ENCODE data around the gene OSBPL1A. TPM values are rescaled to one million over a fixed set of nuclear protein-coding genes. Genes with fewer than 3 reads are reported as not detected.

Gene OSBPL1A
- total RNA-seq, 1 experiment from 2014 or later, result 37.4 TPM

- TF ChIP-seq CTCF (conservative IDR thresholded peaks at IDR 0.05) (no peak), EZH2 (IDR thresholded peaks at IDR 0.05; ENCODE audit: low read depth) (no peak)
- H3K9me2 ChIP-seq (ENCODE audit: insufficient read depth), result no peaks in the 10 kb centered on the region
- no peaks in the 10 kb centered on the region for H3K27me3 ChIP-seq (ENCODE audit: insufficient read depth, low read depth)
- H3K27ac ChIP-seq, result peak overlapping the region; percentile 83
- H3K4me2 ChIP-seq, result peak overlapping the region; percentile 94
- H2AFZ ChIP-seq, result peak overlapping the region; percentile 83
- H3F3A ChIP-seq (ENCODE audit: insufficient read depth, low read depth), result peaks cover 22% of the 10 kb centered on the region
- H4K20me1 ChIP-seq (ENCODE audit: insufficient read depth), result no peaks in the 10 kb centered on the region
- ChIA-PET CTCF (no interaction called here), POLR2A (ENCODE audit: unreplicated experiment) (interaction anchor here (0.6 to 0.7 kb wide), 2 partner anchors 14 to 136 kb away, joined by 5 to 25 read pairs; no protein-coding TSS in a partner anchor)
- DNase-seq, result no peak
- peaks cover 66% of the 10 kb centered on the region for H3K79me2 ChIP-seq (ENCODE audit: low read depth)
- H3K4me3 ChIP-seq, result peak overlapping the region; percentile 91
- no peaks in the 10 kb centered on the region for H3K9me3 ChIP-seq (ENCODE audit: insufficient read depth, low read depth)
- TSS peak; percentile 32 for BruUV-seq (replicated peaks)
- peaks cover 46% of the 10 kb centered on the region for H3K4me1 ChIP-seq (replicated peaks; ENCODE audit: insufficient read depth)
- intact Hi-C loops (cut with micrococcal nuclease; ENCODE audit: unreplicated experiment), result no loop called here
- H3K36me3 ChIP-seq (ENCODE audit: low read depth), result no peaks in the 10 kb centered on the region
Measured at GRCh38 chr18:24270358-24270936, 127.2 kb downstream of the OSBPL1A start.

- peaks cover 37% of the 10 kb centered on the region for H3K4me1 ChIP-seq (replicated peaks; ENCODE audit: insufficient read depth)
- H3K9me2 ChIP-seq (ENCODE audit: insufficient read depth), result no peaks in the 10 kb centered on the region
- H3K27me3 ChIP-seq (ENCODE audit: insufficient read depth, low read depth), result no peaks in the 10 kb centered on the region
- CTCF ChIA-PET, result no interaction called here
- POLR2A ChIA-PET (ENCODE audit: unreplicated experiment), result no interaction called here
- H4K20me1 ChIP-seq (ENCODE audit: insufficient read depth), result no peaks in the 10 kb centered on the region
- no TSS peak for BruUV-seq (replicated peaks)
- intact Hi-C loops (cut with micrococcal nuclease; ENCODE audit: unreplicated experiment), result loop anchor here (2.0 kb wide), 1 partner anchor 92 kb away; no protein-coding TSS in a partner anchor
- no peaks in the 10 kb centered on the region for H3K36me3 ChIP-seq (ENCODE audit: low read depth)
- peak overlapping the region; percentile 83 for H3K27ac ChIP-seq
- peak overlapping the region; percentile 70 for H2AFZ ChIP-seq
- no peaks in the 10 kb centered on the region for H3K9me3 ChIP-seq (ENCODE audit: insufficient read depth, low read depth)
- H3K4me2 ChIP-seq, result peak overlapping the region; percentile 94
- H3F3A ChIP-seq (ENCODE audit: insufficient read depth, low read depth), result peaks cover 22% of the 10 kb centered on the region
- DNase-seq, result peak in 1 of 2 experiments; percentile 87
- H3K79me2 ChIP-seq (ENCODE audit: low read depth), result peaks cover 79% of the 10 kb centered on the region
- peak overlapping the region; percentile 91 for H3K4me3 ChIP-seq
- no peak for TF ChIP-seq CTCF (conservative IDR thresholded peaks at IDR 0.05)
- no peak for TF ChIP-seq EZH2 (IDR thresholded peaks at IDR 0.05; ENCODE audit: low read depth)
Measured at GRCh38 chr18:24268784-24269550, 128.7 kb downstream of the OSBPL1A start.

GRCh38 chr18:24267878-24268277, 129.7 kb downstream of the OSBPL1A start:
- ChIA-PET POLR2A (ENCODE audit: unreplicated experiment) (interaction anchor here (0.6 kb wide), 1 partner anchor 53 kb away, joined by 3 read pairs; no protein-coding TSS in a partner anchor), CTCF (no interaction called here)
- DNase-seq, result no peak
- no peaks in the 10 kb centered on the region for H3K9me2 ChIP-seq (ENCODE audit: insufficient read depth)
- intact Hi-C loops (cut with micrococcal nuclease; ENCODE audit: unreplicated experiment), result loop anchor here (2.0 kb wide), 1 partner anchor 91 kb away; no protein-coding TSS in a partner anchor
- H3K4me1 ChIP-seq (replicated peaks; ENCODE audit: insufficient read depth), result peaks cover 27% of the 10 kb centered on the region
- no peak for TF ChIP-seq CTCF (conservative IDR thresholded peaks at IDR 0.05)
- no TSS peak for BruUV-seq (replicated peaks)
- peaks cover 85% of the 10 kb centered on the region for H3K79me2 ChIP-seq (ENCODE audit: low read depth)
- peaks cover 22% of the 10 kb centered on the region for H3F3A ChIP-seq (ENCODE audit: insufficient read depth, low read depth)
- no peaks in the 10 kb centered on the region for H3K9me3 ChIP-seq (ENCODE audit: insufficient read depth, low read depth)
- no peaks in the 10 kb centered on the region for H4K20me1 ChIP-seq (ENCODE audit: insufficient read depth)
- H2AFZ ChIP-seq, result no peak overlapping the region
- H3K27me3 ChIP-seq (ENCODE audit: insufficient read depth, low read depth), result no peaks in the 10 kb centered on the region
- no peaks in the 10 kb centered on the region for H3K36me3 ChIP-seq (ENCODE audit: low read depth)
- H3K27ac ChIP-seq, result peak overlapping the region; percentile 83
- H3K4me2 ChIP-seq, result peak overlapping the region; percentile 94
- no peak overlapping the region for H3K4me3 ChIP-seq

Measured in PC-9 (cell line).